NK-92 (cell line): Measurements from ENCODE around the gene CFAP206.

Experiments
- DNase-seq: peaks from one replicate; lab custom pipeline; 2025; ENCODE audit not compliant: unreplicated experiment; lab: John Stamatoyannopoulos, UW

The CFAP206 gene

DNA sequence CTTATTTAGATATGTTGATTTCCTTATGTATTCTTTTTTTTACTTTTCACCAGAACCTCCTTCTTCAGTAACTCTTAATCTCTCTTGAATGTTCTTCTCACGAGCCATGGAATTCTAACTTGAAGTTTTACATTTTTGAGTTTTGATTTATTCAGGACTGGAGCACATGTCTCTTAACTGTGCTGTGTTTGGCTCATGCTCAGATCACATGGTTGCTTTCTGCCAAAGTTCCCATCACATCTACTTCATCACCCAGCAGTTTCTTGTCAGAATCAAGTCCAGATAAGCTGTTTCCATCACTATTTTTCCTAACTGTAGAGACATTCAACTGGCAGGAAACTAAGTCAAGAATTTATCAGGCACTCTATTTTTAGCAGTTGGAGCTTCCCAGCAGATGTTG is 96.7 kb downstream of the CFAP206 start:
- no peak for DNase-seq
